Measurements from ENCODE around the gene ADAM17. TPM values are rescaled to one million over a fixed set of nuclear protein-coding genes. Genes with fewer than 3 reads are reported as not detected.

Gene ADAM17
- total and polyA plus RNA-seq, 4 donors = 3.3 to 14.1 (median 7.9) TPM

DNA sequence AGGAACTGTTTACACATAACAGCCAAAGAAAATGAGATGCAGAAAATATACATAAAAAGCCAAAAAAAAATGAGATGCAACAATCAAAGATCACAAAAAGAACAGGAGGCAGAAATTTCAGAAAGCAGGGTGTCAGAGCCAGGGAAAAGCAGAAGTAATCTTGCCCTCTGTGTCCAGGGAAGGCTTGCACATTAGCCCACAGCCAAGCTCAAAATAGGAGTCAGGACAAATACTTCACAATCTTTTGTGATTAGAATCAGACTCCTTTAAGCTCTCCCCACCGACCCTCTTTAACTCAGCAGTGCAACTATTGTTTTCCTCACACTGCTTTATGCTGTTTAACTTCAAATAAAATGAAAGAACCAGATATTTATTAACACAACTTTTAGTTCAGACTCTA lies 46.7 kb downstream of the ADAM17 start:
- no peaks in the 10 kb centered on the region for H3K4me1 ChIP-seq (ENCODE audit: control insufficient read depth in 4 of 4, insufficient read depth in 4 of 4, low read length in 3 of 4)
- H3K9ac ChIP-seq (ENCODE audit: low read depth in 1 of 2, low read length in 2 of 2) = no peak overlapping the region
- no peaks in the 10 kb centered on the region for H3K27me3 ChIP-seq (ENCODE audit: control insufficient read depth in 4 of 4, insufficient read depth in 4 of 4, low read length in 3 of 4)
- H3K27ac ChIP-seq (ENCODE audit: low read depth in 1 of 2, low read length in 2 of 2) = no peak overlapping the region
- peaks cover 3 to 24% (median 15%) of the 10 kb centered on the region in 4 donors for H3K36me3 ChIP-seq (ENCODE audit: control insufficient read depth in 4 of 4, insufficient read depth in 3 of 4, low read depth in 1 of 4, low read length in 3 of 4)
- WGBS = 41% methylated on average over 1 of the region's 1 CpG
- no peaks in the 10 kb centered on the region for H3K9me3 ChIP-seq (ENCODE audit: control insufficient read depth in 4 of 4, low read length in 3 of 4)
- H3K4me3 ChIP-seq (ENCODE audit: low read depth in 1 of 3, low read length in 3 of 3) = no peak overlapping the region
- TF ChIP-seq HNF4G (IDR thresholded peaks at IDR 0.05) = no peak
- TF ChIP-seq, protein P1, sequence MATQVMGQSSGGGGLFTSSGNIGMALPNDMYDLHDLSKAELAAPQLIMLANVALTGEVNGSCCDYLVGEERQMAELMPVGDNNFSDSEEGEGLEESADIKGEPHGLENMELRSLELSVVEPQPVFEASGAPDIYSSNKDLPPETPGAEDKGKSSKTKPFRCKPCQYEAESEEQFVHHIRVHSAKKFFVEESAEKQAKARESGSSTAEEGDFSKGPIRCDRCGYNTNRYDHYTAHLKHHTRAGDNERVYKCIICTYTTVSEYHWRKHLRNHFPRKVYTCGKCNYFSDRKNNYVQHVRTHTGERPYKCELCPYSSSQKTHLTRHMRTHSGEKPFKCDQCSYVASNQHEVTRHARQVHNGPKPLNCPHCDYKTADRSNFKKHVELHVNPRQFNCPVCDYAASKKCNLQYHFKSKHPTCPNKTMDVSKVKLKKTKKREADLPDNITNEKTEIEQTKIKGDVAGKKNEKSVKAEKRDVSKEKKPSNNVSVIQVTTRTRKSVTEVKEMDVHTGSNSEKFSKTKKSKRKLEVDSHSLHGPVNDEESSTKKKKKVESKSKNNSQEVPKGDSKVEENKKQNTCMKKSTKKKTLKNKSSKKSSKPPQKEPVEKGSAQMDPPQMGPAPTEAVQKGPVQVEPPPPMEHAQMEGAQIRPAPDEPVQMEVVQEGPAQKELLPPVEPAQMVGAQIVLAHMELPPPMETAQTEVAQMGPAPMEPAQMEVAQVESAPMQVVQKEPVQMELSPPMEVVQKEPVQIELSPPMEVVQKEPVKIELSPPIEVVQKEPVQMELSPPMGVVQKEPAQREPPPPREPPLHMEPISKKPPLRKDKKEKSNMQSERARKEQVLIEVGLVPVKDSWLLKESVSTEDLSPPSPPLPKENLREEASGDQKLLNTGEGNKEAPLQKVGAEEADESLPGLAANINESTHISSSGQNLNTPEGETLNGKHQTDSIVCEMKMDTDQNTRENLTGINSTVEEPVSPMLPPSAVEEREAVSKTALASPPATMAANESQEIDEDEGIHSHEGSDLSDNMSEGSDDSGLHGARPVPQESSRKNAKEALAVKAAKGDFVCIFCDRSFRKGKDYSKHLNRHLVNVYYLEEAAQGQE (IDR thresholded peaks at IDR 0.05) = no peak
- TF ChIP-seq RXRA (IDR thresholded peaks at IDR 0.05) = no peak
- TF ChIP-seq SP1 (IDR thresholded peaks at IDR 0.05) = no peak
- TF ChIP-seq JUND (IDR thresholded peaks at IDR 0.05) = no peak
- no peak for TF ChIP-seq FOXA2 (IDR thresholded peaks at IDR 0.05)
- TF ChIP-seq FOXA1 (IDR thresholded peaks at IDR 0.05) = no peak
- TF ChIP-seq, protein P2, sequence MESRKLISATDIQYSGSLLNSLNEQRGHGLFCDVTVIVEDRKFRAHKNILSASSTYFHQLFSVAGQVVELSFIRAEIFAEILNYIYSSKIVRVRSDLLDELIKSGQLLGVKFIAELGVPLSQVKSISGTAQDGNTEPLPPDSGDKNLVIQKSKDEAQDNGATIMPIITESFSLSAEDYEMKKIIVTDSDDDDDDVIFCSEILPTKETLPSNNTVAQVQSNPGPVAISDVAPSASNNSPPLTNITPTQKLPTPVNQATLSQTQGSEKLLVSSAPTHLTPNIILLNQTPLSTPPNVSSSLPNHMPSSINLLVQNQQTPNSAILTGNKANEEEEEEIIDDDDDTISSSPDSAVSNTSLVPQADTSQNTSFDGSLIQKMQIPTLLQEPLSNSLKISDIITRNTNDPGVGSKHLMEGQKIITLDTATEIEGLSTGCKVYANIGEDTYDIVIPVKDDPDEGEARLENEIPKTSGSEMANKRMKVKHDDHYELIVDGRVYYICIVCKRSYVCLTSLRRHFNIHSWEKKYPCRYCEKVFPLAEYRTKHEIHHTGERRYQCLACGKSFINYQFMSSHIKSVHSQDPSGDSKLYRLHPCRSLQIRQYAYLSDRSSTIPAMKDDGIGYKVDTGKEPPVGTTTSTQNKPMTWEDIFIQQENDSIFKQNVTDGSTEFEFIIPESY (IDR thresholded peaks at IDR 0.05) = no peak
- no peak for TF ChIP-seq RAD21 (IDR thresholded peaks at IDR 0.05)
- TF ChIP-seq NR2F2 (IDR thresholded peaks at IDR 0.05) = no peak
- no peak for TF ChIP-seq GABPA (IDR thresholded peaks at IDR 0.05 in 1 of 2, conservative IDR thresholded peaks at IDR 0.05 in 1 of 2)
- TF ChIP-seq, protein P3, sequence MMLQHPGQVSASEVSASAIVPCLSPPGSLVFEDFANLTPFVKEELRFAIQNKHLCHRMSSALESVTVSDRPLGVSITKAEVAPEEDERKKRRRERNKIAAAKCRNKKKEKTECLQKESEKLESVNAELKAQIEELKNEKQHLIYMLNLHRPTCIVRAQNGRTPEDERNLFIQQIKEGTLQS (IDR thresholded peaks at IDR 0.05) = no peak
- no peak for TF ChIP-seq YY1 (IDR thresholded peaks at IDR 0.05)
- TF ChIP-seq, protein P4, sequence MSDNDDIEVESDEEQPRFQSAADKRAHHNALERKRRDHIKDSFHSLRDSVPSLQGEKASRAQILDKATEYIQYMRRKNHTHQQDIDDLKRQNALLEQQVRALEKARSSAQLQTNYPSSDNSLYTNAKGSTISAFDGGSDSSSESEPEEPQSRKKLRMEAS (IDR thresholded peaks at IDR 0.05) = no peak
- no peak for TF ChIP-seq EGR1 (IDR thresholded peaks at IDR 0.05; ENCODE audit: low read depth in 2 of 2)
- TF ChIP-seq HNF4A (conservative IDR thresholded peaks at IDR 0.05) = no peak
- TF ChIP-seq, protein P5, sequence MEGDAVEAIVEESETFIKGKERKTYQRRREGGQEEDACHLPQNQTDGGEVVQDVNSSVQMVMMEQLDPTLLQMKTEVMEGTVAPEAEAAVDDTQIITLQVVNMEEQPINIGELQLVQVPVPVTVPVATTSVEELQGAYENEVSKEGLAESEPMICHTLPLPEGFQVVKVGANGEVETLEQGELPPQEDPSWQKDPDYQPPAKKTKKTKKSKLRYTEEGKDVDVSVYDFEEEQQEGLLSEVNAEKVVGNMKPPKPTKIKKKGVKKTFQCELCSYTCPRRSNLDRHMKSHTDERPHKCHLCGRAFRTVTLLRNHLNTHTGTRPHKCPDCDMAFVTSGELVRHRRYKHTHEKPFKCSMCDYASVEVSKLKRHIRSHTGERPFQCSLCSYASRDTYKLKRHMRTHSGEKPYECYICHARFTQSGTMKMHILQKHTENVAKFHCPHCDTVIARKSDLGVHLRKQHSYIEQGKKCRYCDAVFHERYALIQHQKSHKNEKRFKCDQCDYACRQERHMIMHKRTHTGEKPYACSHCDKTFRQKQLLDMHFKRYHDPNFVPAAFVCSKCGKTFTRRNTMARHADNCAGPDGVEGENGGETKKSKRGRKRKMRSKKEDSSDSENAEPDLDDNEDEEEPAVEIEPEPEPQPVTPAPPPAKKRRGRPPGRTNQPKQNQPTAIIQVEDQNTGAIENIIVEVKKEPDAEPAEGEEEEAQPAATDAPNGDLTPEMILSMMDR (IDR thresholded peaks at IDR 0.05; ENCODE audit: low read depth, low read length, missing input control) = no peak
- no peak for TF ChIP-seq TAF1 (conservative IDR thresholded peaks at IDR 0.05)
- DNase-seq (ENCODE audit: low spot score) = no peak

Measured in liver (tissue), 9 donors.